Stimulated activated memory B cell treated with anti-CD40 and anti-IgM and Interleukin-4, amounts not matched to agents 10 μg/mL and 1 μg/mL and 100 μg/mL, for 72 hours (primary cell): ENCODE results near the gene SRGAP3.

Experiments
- ATAC-seq: fragments of 150-1000 bp; cut with Tn5 transposase; 2 replicates; pipeline ENCODE4 v1.10.0; 2021
- H3K27ac Mint-ChIP-seq: one replicate; pipeline ENCODE4 v1.8.0; 2022; ENCODE audit warnings: mild to moderate bottlenecking, mixed read lengths
- H3K27me3 Mint-ChIP-seq: one replicate; pipeline ENCODE4 v1.8.0; 2022; ENCODE audit warnings: mixed read lengths
- H3K36me3 Mint-ChIP-seq: one replicate; pipeline ENCODE4 v1.8.0; 2022; ENCODE audit warnings: mixed read lengths
- H3K4me1 Mint-ChIP-seq: one replicate; pipeline ENCODE4 v1.8.0; 2022; ENCODE audit warnings: mixed read lengths
- H3K4me3 Mint-ChIP-seq: one replicate; pipeline ENCODE4 v1.8.0; 2022; ENCODE audit warnings: mild to moderate bottlenecking, moderate library complexity, mixed read lengths
- H3K9me3 Mint-ChIP-seq: one replicate; pipeline ENCODE4 v1.8.0; 2022; ENCODE audit warnings: mixed read lengths

The SRGAP3 gene

GRCh38 chr3:9222956-9223639 is 26.3 kb downstream of the SRGAP3 start:
- Mint-ChIP-seq H3K4me1 (peaks cover 10% of the 10 kb centered on the region), H3K27ac (no peak overlapping the region), H3K9me3 (no peaks in the 10 kb centered on the region), H3K36me3 (no peaks in the 10 kb centered on the region), H3K27me3 (peaks cover 9% of the 10 kb centered on the region), H3K4me3 (no peak overlapping the region)
- no peak for ATAC-seq

GRCh38 chr3:9222049-9222448 is 27.4 kb downstream of the SRGAP3 start:
- Mint-ChIP-seq H3K36me3 (no peaks in the 10 kb centered on the region), H3K27ac (no peak overlapping the region), H3K9me3 (no peaks in the 10 kb centered on the region), H3K4me3 (no peak overlapping the region), H3K27me3 (peaks cover 9% of the 10 kb centered on the region), H3K4me1 (peaks cover 10% of the 10 kb centered on the region)
- ATAC-seq, result no peak

GRCh38 chr3:9218514-9218846 is 31.0 kb downstream of the SRGAP3 start:
- ATAC-seq, result no peak
- Mint-ChIP-seq H3K9me3 (peaks cover 2% of the 10 kb centered on the region), H3K27ac (no peak overlapping the region), H3K27me3 (peaks cover 9% of the 10 kb centered on the region), H3K4me1 (no peaks in the 10 kb centered on the region), H3K36me3 (no peaks in the 10 kb centered on the region), H3K4me3 (no peak overlapping the region)

GRCh38 chr3:9217784-9218513 is 31.5 kb downstream of the SRGAP3 start:
- Mint-ChIP-seq H3K27me3 (peaks cover 9% of the 10 kb centered on the region), H3K9me3 (peaks cover 2% of the 10 kb centered on the region), H3K4me1 (no peaks in the 10 kb centered on the region), H3K27ac (no peak overlapping the region), H3K36me3 (no peaks in the 10 kb centered on the region), H3K4me3 (no peak overlapping the region)
- no peak for ATAC-seq

GRCh38 chr3:9216736-9217135 is 32.7 kb downstream of the SRGAP3 start:
- H3K4me3 Mint-ChIP-seq, result no peak overlapping the region
- ATAC-seq, result no peak
- peaks cover 6% of the 10 kb centered on the region for H3K27me3 Mint-ChIP-seq
- H3K4me1 Mint-ChIP-seq, result no peaks in the 10 kb centered on the region
- H3K9me3 Mint-ChIP-seq, result peaks cover 2% of the 10 kb centered on the region
- H3K36me3 Mint-ChIP-seq, result no peaks in the 10 kb centered on the region
- H3K27ac Mint-ChIP-seq, result no peak overlapping the region

GRCh38 chr3:9214599-9214998 is 34.8 kb downstream of the SRGAP3 start:
- Mint-ChIP-seq H3K9me3 (peaks cover 2% of the 10 kb centered on the region), H3K36me3 (no peaks in the 10 kb centered on the region)
- no peak for ATAC-seq

GRCh38 chr3:9214185-9214584 is 35.3 kb downstream of the SRGAP3 start:
- H3K27ac Mint-ChIP-seq, result no peak overlapping the region
- H3K9me3 Mint-ChIP-seq, result peaks cover 2% of the 10 kb centered on the region
- no peak overlapping the region for H3K4me3 Mint-ChIP-seq
- no peaks in the 10 kb centered on the region for H3K27me3 Mint-ChIP-seq
- H3K36me3 Mint-ChIP-seq, result no peaks in the 10 kb centered on the region
- ATAC-seq, result no peak
- H3K4me1 Mint-ChIP-seq, result no peaks in the 10 kb centered on the region

More at GRCh38 chr3:9214599-9214998, 34.8 kb downstream of the SRGAP3 start:
- H3K27ac Mint-ChIP-seq, result no peak overlapping the region
- H3K27me3 Mint-ChIP-seq, result no peaks in the 10 kb centered on the region
- H3K4me1 Mint-ChIP-seq, result no peaks in the 10 kb centered on the region
- no peak overlapping the region for H3K4me3 Mint-ChIP-seq

GRCh38 chr3:9213019-9213634 is 36.3 kb downstream of the SRGAP3 start:
- no peaks in the 10 kb centered on the region for H3K27me3 Mint-ChIP-seq
- no peak overlapping the region for H3K4me3 Mint-ChIP-seq
- H3K9me3 Mint-ChIP-seq, result peaks cover 2% of the 10 kb centered on the region
- H3K36me3 Mint-ChIP-seq, result no peaks in the 10 kb centered on the region
- no peaks in the 10 kb centered on the region for H3K4me1 Mint-ChIP-seq
- no peak overlapping the region for H3K27ac Mint-ChIP-seq
- ATAC-seq, result peak; percentile 63

GRCh38 chr3:9211155-9211950 is 38.1 kb downstream of the SRGAP3 start:
- no peaks in the 10 kb centered on the region for H3K4me1 Mint-ChIP-seq
- ATAC-seq, result no peak
- no peak overlapping the region for H3K27ac Mint-ChIP-seq
- peaks cover 2% of the 10 kb centered on the region for H3K9me3 Mint-ChIP-seq
- H3K27me3 Mint-ChIP-seq, result peaks cover 11% of the 10 kb centered on the region
- H3K4me3 Mint-ChIP-seq, result no peak overlapping the region
- no peaks in the 10 kb centered on the region for H3K36me3 Mint-ChIP-seq

GRCh38 chr3:9209777-9210176 is 39.7 kb downstream of the SRGAP3 start:
- Mint-ChIP-seq H3K36me3 (no peaks in the 10 kb centered on the region), H3K4me1 (no peaks in the 10 kb centered on the region), H3K9me3 (peaks cover 2% of the 10 kb centered on the region), H3K4me3 (no peak overlapping the region), H3K27ac (no peak overlapping the region), H3K27me3 (peaks cover 13% of the 10 kb centered on the region)
- ATAC-seq, result no peak

- Mint-ChIP-seq H3K27me3 (peaks cover 13% of the 10 kb centered on the region), H3K9me3 (peaks cover under 1% of the 10 kb centered on the region), H3K27ac (no peak overlapping the region), H3K4me1 (no peaks in the 10 kb centered on the region), H3K36me3 (no peaks in the 10 kb centered on the region), H3K4me3 (no peak overlapping the region)
- no peak for ATAC-seq
These were observed 40.8 kb downstream of the SRGAP3 start for GRCh38 chr3:9208605-9209152.

GRCh38 chr3:9207116-9207763 is 42.2 kb downstream of the SRGAP3 start:
- Mint-ChIP-seq H3K27me3 (peaks cover 24% of the 10 kb centered on the region), H3K4me1 (no peaks in the 10 kb centered on the region), H3K36me3 (no peaks in the 10 kb centered on the region), H3K9me3 (no peaks in the 10 kb centered on the region), H3K27ac (no peak overlapping the region), H3K4me3 (no peak overlapping the region)
- ATAC-seq, result no peak

- Mint-ChIP-seq H3K9me3 (no peaks in the 10 kb centered on the region), H3K27me3 (peaks cover 24% of the 10 kb centered on the region), H3K4me1 (no peaks in the 10 kb centered on the region), H3K27ac (no peak overlapping the region), H3K36me3 (no peaks in the 10 kb centered on the region), H3K4me3 (no peak overlapping the region)
- ATAC-seq, result no peak
These were observed 43.2 kb downstream of the SRGAP3 start for GRCh38 chr3:9206287-9206686.

- ATAC-seq, result peak; percentile 78
- peaks cover 24% of the 10 kb centered on the region for H3K27me3 Mint-ChIP-seq
- H3K9me3 Mint-ChIP-seq, result no peaks in the 10 kb centered on the region
- H3K27ac Mint-ChIP-seq, result no peak overlapping the region
- no peak overlapping the region for H3K4me3 Mint-ChIP-seq
- H3K4me1 Mint-ChIP-seq, result no peaks in the 10 kb centered on the region
- H3K36me3 Mint-ChIP-seq, result no peaks in the 10 kb centered on the region
These were observed 43.9 kb downstream of the SRGAP3 start for GRCh38 chr3:9205345-9206143.
